ENCODE results near the gene PTGDR. TPM values are rescaled to one million over a fixed set of nuclear protein-coding genes. Genes with fewer than 3 reads are reported as not detected.

Gene PTGDR
- total and polyA plus RNA-seq, 2 experiments from 2014 or later, result 2.5 to 3.5 TPM

DNA sequence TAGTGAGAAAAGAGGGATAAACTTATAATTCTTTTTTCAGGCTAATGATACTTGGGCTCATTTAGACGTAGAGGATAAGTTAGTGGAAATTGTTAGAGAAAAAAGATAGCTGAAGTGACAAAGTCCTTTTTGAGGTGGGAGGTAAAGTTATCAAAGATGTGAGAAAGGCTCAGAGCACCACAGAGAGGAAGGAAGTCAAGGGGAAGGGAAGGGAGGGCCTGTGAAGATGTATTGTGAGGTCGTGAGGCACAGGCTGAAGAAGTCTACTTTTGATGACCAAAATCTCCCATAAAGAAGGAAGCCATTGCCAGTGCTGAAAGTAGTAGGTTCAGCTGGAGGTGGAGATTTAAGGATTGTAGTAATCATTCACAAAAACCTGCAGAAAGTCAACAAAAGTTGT is 19.4 kb upstream of the PTGDR start:
- no peak overlapping the region for H3K27ac ChIP-seq
- H3K79me2 ChIP-seq, result no peaks in the 10 kb centered on the region
- no peak for DNase-seq (ENCODE audit: low spot score)
- H2AFZ ChIP-seq, result no peak overlapping the region
- no peaks in the 10 kb centered on the region for H3K36me3 ChIP-seq (replicated peaks; ENCODE audit: insufficient read depth, low read depth)
- H3K4me3 ChIP-seq, result no peak overlapping the region
- H3K4me2 ChIP-seq, result no peak overlapping the region
- WGBS (ENCODE audit: low lambda C conversion rate, missing lambda C conversion rate), result 85% methylated on average over 2 of the region's 2 CpGs
- TF ChIP-seq, protein P1, sequence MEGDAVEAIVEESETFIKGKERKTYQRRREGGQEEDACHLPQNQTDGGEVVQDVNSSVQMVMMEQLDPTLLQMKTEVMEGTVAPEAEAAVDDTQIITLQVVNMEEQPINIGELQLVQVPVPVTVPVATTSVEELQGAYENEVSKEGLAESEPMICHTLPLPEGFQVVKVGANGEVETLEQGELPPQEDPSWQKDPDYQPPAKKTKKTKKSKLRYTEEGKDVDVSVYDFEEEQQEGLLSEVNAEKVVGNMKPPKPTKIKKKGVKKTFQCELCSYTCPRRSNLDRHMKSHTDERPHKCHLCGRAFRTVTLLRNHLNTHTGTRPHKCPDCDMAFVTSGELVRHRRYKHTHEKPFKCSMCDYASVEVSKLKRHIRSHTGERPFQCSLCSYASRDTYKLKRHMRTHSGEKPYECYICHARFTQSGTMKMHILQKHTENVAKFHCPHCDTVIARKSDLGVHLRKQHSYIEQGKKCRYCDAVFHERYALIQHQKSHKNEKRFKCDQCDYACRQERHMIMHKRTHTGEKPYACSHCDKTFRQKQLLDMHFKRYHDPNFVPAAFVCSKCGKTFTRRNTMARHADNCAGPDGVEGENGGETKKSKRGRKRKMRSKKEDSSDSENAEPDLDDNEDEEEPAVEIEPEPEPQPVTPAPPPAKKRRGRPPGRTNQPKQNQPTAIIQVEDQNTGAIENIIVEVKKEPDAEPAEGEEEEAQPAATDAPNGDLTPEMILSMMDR (IDR thresholded peaks at IDR 0.05; ENCODE audit: poor library complexity), result no peak
- no peak for TF ChIP-seq EZH2 (IDR thresholded peaks at IDR 0.05; ENCODE audit: borderline replicate concordance)
- TF ChIP-seq EZH2phosphoT487 (IDR thresholded peaks at IDR 0.05; ENCODE audit: low read depth, severe bottlenecking, unreplicated experiment), result no peak
- no peaks in the 10 kb centered on the region for H3K9me3 ChIP-seq (ENCODE audit: low read depth)
- no peaks in the 10 kb centered on the region for H3K27me3 ChIP-seq
- no peaks in the 10 kb centered on the region for H3K4me1 ChIP-seq (ENCODE audit: insufficient read depth)
- H3K9me2 ChIP-seq (replicated peaks; ENCODE audit: insufficient read depth), result no peaks in the 10 kb centered on the region
- no peaks in the 10 kb centered on the region for H4K20me1 ChIP-seq (ENCODE audit: insufficient read depth, poor library complexity, severe bottlenecking)

DNA sequence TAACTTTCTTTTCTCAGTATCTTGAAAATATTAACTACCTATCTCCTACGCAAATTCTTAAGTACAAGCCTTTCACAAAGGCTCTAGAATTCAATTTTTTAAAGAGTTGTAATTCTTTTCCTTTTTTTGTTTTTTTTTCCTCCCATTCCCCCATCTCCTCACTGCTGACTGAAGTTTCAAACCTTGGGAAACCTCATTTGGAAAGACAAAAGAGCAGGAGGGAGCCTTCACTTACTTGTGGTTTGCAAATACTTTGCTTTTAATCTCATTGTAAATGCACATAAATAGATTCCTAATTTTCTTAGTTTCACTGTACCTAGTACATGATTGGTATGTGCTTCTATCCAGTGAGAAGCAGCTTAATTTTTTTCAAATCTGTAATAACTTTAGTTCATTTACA is 15.8 kb upstream of the PTGDR start:
- no peak for DNase-seq (ENCODE audit: low spot score)
- Histone ChIP-seq H3K27me3 (no peaks in the 10 kb centered on the region), H3K36me3 (replicated peaks; ENCODE audit: insufficient read depth, low read depth) (no peaks in the 10 kb centered on the region), H3K9me2 (replicated peaks; ENCODE audit: insufficient read depth) (no peaks in the 10 kb centered on the region), H3K4me1 (ENCODE audit: insufficient read depth) (no peaks in the 10 kb centered on the region), H3K27ac (no peak overlapping the region), H3K9me3 (ENCODE audit: low read depth) (no peaks in the 10 kb centered on the region), H4K20me1 (ENCODE audit: insufficient read depth, poor library complexity, severe bottlenecking) (no peaks in the 10 kb centered on the region), H3K4me3 (no peak overlapping the region), H3K79me2 (no peaks in the 10 kb centered on the region), H3K4me2 (no peak overlapping the region), H2AFZ (no peak overlapping the region)
- 85% methylated on average over 1 of the region's 1 CpG for WGBS (ENCODE audit: low lambda C conversion rate, missing lambda C conversion rate)
- TF ChIP-seq EZH2 (IDR thresholded peaks at IDR 0.05; ENCODE audit: borderline replicate concordance) (no peak), EZH2phosphoT487 (IDR thresholded peaks at IDR 0.05; ENCODE audit: low read depth, severe bottlenecking, unreplicated experiment) (no peak)
- TF ChIP-seq, protein P1 (IDR thresholded peaks at IDR 0.05; ENCODE audit: poor library complexity), result no peak

DNA sequence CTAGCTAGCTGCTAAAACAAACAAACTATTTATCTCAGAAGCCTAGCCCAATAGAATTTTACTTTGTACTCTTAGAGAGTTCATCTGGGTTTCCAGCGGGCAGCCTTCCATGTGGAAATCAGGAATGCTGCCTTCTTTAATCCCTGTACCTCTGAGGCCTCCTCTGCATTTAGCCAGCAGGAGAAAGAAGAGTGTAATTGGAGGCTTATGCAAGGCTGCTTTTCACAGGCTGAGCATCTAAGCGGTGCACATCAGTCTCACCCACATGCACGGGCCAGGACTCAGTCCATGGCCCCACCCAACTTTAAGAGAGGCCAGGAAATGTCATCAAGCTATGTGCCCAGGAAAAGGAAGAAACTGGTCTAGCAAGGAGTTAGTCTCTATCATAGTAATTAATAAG is 14.0 kb upstream of the PTGDR start:
- Histone ChIP-seq H3K4me1 (ENCODE audit: insufficient read depth) (no peaks in the 10 kb centered on the region), H3K4me3 (no peak overlapping the region), H3K4me2 (no peak overlapping the region), H2AFZ (no peak overlapping the region), H3K36me3 (replicated peaks; ENCODE audit: insufficient read depth, low read depth) (no peaks in the 10 kb centered on the region), H3K79me2 (no peaks in the 10 kb centered on the region), H4K20me1 (ENCODE audit: insufficient read depth, poor library complexity, severe bottlenecking) (no peaks in the 10 kb centered on the region), H3K9me3 (ENCODE audit: low read depth) (no peaks in the 10 kb centered on the region), H3K27me3 (no peaks in the 10 kb centered on the region), H3K9me2 (replicated peaks; ENCODE audit: insufficient read depth) (no peaks in the 10 kb centered on the region), H3K27ac (no peak overlapping the region)
- 27% methylated on average over 3 of the region's 3 CpGs for WGBS (ENCODE audit: low lambda C conversion rate, missing lambda C conversion rate)
- DNase-seq (ENCODE audit: low spot score), result no peak
- TF ChIP-seq EZH2phosphoT487 (IDR thresholded peaks at IDR 0.05; ENCODE audit: low read depth, severe bottlenecking, unreplicated experiment) (no peak), EZH2 (IDR thresholded peaks at IDR 0.05; ENCODE audit: borderline replicate concordance) (no peak)
- TF ChIP-seq, protein P1 (IDR thresholded peaks at IDR 0.05; ENCODE audit: poor library complexity), result no peak

DNA sequence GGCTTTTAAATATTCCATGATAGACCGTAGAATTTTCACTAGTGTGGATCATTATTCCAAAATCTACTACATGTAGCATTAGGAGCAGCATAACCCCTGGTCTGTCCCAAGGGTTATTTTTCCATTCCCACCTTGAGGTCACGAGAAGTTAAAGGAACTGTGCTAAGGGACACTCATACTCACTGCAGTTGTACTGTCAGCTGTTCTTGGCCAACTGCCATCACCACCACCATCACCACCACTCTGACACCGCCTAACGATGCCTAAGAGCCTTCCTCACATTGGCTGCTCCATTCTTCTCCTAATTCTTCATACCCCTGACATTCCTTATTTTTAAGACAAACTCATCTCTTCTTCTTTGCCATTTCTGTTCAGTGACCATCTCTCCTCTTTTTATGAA is 13.4 kb upstream of the PTGDR start:
- Histone ChIP-seq H3K4me1 (ENCODE audit: insufficient read depth) (no peaks in the 10 kb centered on the region), H3K9me2 (replicated peaks; ENCODE audit: insufficient read depth) (no peaks in the 10 kb centered on the region), H3K79me2 (no peaks in the 10 kb centered on the region), H2AFZ (no peak overlapping the region), H3K9me3 (ENCODE audit: low read depth) (no peaks in the 10 kb centered on the region), H3K36me3 (replicated peaks; ENCODE audit: insufficient read depth, low read depth) (no peaks in the 10 kb centered on the region), H3K4me3 (no peak overlapping the region), H4K20me1 (ENCODE audit: insufficient read depth, poor library complexity, severe bottlenecking) (no peaks in the 10 kb centered on the region), H3K27me3 (no peaks in the 10 kb centered on the region), H3K27ac (no peak overlapping the region), H3K4me2 (no peak overlapping the region)
- DNase-seq (ENCODE audit: low spot score), result no peak
- TF ChIP-seq EZH2phosphoT487 (IDR thresholded peaks at IDR 0.05; ENCODE audit: low read depth, severe bottlenecking, unreplicated experiment), result no peak
- no peak for TF ChIP-seq EZH2 (IDR thresholded peaks at IDR 0.05; ENCODE audit: borderline replicate concordance)
- TF ChIP-seq, protein P1 (IDR thresholded peaks at IDR 0.05; ENCODE audit: poor library complexity), result no peak
- over 99% methylated on average over 4 of the region's 4 CpGs for WGBS (ENCODE audit: low lambda C conversion rate, missing lambda C conversion rate)
